Hepatocyte (in vitro differentiated cells): ENCODE data around the gene SETBP1. TPM values are rescaled to one million over a fixed set of nuclear protein-coding genes. Genes with fewer than 3 reads are reported as not detected.

Source experiments
- DNase-seq: peaks from one replicate; pipeline ENCODE4 v3.0.0-alpha.2; 2016; ENCODE audit warnings: low spot score
- H2AFZ ChIP-seq: fragments of 200-600 bp; sonication (generic); 2 replicates; pipeline ENCODE4 v1.6.0; 2016; ENCODE audit warnings: antibody characterized with exemption, mild to moderate bottlenecking
- H3K27ac ChIP-seq: fragments of 200-600 bp; sonication (generic); 2 replicates; pipeline ENCODE4 v1.5.1; 2016; ENCODE audit warnings: mild to moderate bottlenecking
- H3K27me3 ChIP-seq: fragments of 200-600 bp; sonication (generic); 2 replicates; pipeline ENCODE4 v1.6.1; 2016
- H3K36me3 ChIP-seq: fragments of 200-600 bp; sonication (generic); replicated peaks from 2 replicates; pipeline ENCODE4 v1.5.1; 2016; ENCODE audit warnings: low read depth; ENCODE audit not compliant: insufficient read depth
- H3K4me1 ChIP-seq: fragments of 200-600 bp; sonication (generic); 2 replicates; pipeline ENCODE4 v1.5.1; 2016; ENCODE audit warnings: mild to moderate bottlenecking, moderate library complexity; ENCODE audit not compliant: insufficient read depth
- H3K4me2 ChIP-seq: fragments of 200-600 bp; sonication (generic); 2 replicates; pipeline ENCODE4 v1.6.0; 2016
- H3K4me3 ChIP-seq: fragments of 200-600 bp; sonication (generic); 2 replicates; pipeline ENCODE4 v1.5.1; 2016; ENCODE audit warnings: mild to moderate bottlenecking
- H3K79me2 ChIP-seq: fragments of 200-600 bp; sonication (generic); 2 replicates; pipeline ENCODE4 v1.6.0; 2017; ENCODE audit warnings: mild to moderate bottlenecking
- H3K9me2 ChIP-seq: fragments of 200-600 bp; sonication (generic); replicated peaks from 2 replicates; pipeline ENCODE4 v1.6.0; 2017; ENCODE audit warnings: mild to moderate bottlenecking; ENCODE audit not compliant: insufficient read depth
- H3K9me3 ChIP-seq: fragments of 200-600 bp; sonication (generic); 2 replicates; pipeline ENCODE4 v1.5.1; 2016; ENCODE audit warnings: low read depth, mild to moderate bottlenecking
- H4K20me1 ChIP-seq: fragments of 200-600 bp; sonication (generic); 2 replicates; pipeline ENCODE4 v1.6.0; 2016; ENCODE audit warnings: mild to moderate bottlenecking; ENCODE audit not compliant: insufficient read depth, poor library complexity, severe bottlenecking
- EZH2 ChIP-seq: fragments of 200-600 bp; sonication (generic); IDR thresholded peaks from 2 replicates; pipeline ENCODE4 v1.6.1; 2016; ENCODE audit warnings: antibody characterized with exemption, mild to moderate bottlenecking, borderline replicate concordance
- EZH2phosphoT487 ChIP-seq: fragments of 200-600 bp; sonication (generic); IDR thresholded peaks from one replicate; pipeline ENCODE4 v1.6.1; 2018; ENCODE audit warnings: antibody characterized with exemption, mild to moderate bottlenecking, low read depth, moderate library complexity; ENCODE audit not compliant: unreplicated experiment, severe bottlenecking
- WGBS: methylation state at CpG from one replicate; pipeline ENCODE4 v1.1.6; 2016; ENCODE audit warnings: low lambda C conversion rate; ENCODE audit errors: missing lambda C conversion rate; 5-methylcytosine and 5-hydroxymethylcytosine counted together
- polyA plus RNA-seq: library from polyadenylated mRNA; unstranded; fragments of >200 nt; fragmentation: Nextera tagmentation; extraction: Ambion mirVana; gene quantifications from 2 replicates; pipeline ENCODE4 v1.2.1, GENCODE V29; 2016
- total RNA-seq: library from RNA; depleted of rRNA; stranded (reverse); fragments of >200 nt; gene quantifications from 2 replicates; pipeline ENCODE4 v1.2.3, GENCODE V29; 2014
- TF ChIP-seq, protein P1 (sequence below): fragments of 200-600 bp; sonication (generic); IDR thresholded peaks from 2 replicates; pipeline ENCODE4 v1.5.1; 2016; ENCODE audit warnings: antibody characterized with exemption, mild to moderate bottlenecking; ENCODE audit not compliant: poor library complexity

Gene SETBP1
- total and polyA plus RNA-seq, 2 experiments from 2014 or later = 10.3 to 21.1 TPM

DNA sequence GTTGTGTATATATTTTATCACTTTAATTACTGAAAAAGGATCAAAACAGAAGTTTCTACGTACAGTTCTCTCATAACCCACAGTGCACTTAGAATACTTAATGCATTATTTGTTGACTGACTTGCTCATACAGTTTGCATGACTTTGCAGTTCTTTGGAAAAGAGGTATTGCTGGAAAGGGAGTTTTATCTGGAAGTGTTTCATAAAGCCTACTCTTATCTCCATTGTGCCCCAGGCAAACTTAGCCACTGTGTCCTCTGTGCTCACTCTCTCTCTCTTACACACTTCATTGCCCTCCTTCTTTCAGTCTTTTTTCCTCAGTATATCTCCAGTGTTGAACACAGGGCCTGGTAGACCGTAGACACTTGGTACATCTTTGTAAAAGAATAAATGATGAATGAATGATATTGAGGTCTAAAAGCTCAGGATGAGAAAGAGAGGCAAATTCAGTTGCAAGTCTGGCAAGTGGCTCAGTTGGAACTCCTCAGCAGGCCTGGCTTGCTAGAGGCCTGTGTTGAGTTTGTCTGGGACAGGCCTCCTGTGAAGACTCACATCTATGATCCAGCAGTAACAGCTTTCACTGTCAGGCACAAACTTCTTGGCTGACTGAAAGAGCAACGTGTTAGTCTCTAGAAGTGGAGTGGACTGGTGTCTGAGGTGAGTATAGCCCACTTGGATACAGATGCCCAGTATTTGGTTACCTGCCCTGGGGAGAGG lies 56.1 kb downstream of the SETBP1 start:
- Histone ChIP-seq H3K27ac (peak overlapping the region; percentile 33), H3K4me3 (no peak overlapping the region), H3K27me3 (no peaks in the 10 kb centered on the region)

DNA sequence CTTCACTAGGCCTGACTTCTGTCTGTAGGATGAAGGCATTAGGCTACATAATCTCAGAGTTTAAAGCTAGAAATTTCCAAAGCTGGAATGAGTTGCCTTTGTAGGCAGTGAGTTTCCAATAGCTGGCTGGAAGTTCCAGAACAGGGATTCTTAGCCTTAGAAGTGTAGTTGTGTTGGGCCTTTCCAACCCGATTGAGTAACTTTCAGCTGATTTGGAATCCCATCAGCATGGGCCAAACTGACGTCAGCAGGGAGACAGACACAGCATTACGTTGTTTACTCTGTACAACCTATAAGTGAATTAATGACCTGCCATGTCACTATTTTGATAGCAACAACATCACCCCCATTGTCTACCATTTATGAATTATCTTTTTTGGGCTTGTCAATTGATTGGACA lies 56.9 kb downstream of the SETBP1 start:
- H4K20me1 ChIP-seq = peaks cover 1% of the 10 kb centered on the region
- no peak overlapping the region for H3K4me3 ChIP-seq
- DNase-seq = no peak
- H3K4me2 ChIP-seq = no peak overlapping the region
- H3K27ac ChIP-seq = no peak overlapping the region
- TF ChIP-seq, protein P1, sequence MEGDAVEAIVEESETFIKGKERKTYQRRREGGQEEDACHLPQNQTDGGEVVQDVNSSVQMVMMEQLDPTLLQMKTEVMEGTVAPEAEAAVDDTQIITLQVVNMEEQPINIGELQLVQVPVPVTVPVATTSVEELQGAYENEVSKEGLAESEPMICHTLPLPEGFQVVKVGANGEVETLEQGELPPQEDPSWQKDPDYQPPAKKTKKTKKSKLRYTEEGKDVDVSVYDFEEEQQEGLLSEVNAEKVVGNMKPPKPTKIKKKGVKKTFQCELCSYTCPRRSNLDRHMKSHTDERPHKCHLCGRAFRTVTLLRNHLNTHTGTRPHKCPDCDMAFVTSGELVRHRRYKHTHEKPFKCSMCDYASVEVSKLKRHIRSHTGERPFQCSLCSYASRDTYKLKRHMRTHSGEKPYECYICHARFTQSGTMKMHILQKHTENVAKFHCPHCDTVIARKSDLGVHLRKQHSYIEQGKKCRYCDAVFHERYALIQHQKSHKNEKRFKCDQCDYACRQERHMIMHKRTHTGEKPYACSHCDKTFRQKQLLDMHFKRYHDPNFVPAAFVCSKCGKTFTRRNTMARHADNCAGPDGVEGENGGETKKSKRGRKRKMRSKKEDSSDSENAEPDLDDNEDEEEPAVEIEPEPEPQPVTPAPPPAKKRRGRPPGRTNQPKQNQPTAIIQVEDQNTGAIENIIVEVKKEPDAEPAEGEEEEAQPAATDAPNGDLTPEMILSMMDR = no peak
- TF ChIP-seq EZH2phosphoT487 = no peak
- no peak for TF ChIP-seq EZH2
- no peaks in the 10 kb centered on the region for H3K9me2 ChIP-seq
- no peaks in the 10 kb centered on the region for H3K36me3 ChIP-seq
- no peak overlapping the region for H2AFZ ChIP-seq
- peaks cover 19% of the 10 kb centered on the region for H3K4me1 ChIP-seq
- 89% methylated on average over 3 of the region's 3 CpGs for WGBS
- no peaks in the 10 kb centered on the region for H3K27me3 ChIP-seq
- H3K79me2 ChIP-seq = peaks cover 60% of the 10 kb centered on the region
- H3K9me3 ChIP-seq = no peaks in the 10 kb centered on the region

More for the DNA sequence above, 56.1 kb downstream of the SETBP1 start:
- TF ChIP-seq EZH2 (no peak), EZH2phosphoT487 (no peak)
- TF ChIP-seq, protein P1 = no peak
- 63% methylated on average over 3 of the region's 3 CpGs for WGBS
- no peak overlapping the region for H3K4me2 ChIP-seq
- no peaks in the 10 kb centered on the region for H3K9me3 ChIP-seq
- DNase-seq = no peak
- peaks cover 21% of the 10 kb centered on the region for H3K4me1 ChIP-seq
- H3K79me2 ChIP-seq = peaks cover 58% of the 10 kb centered on the region
- H2AFZ ChIP-seq = no peak overlapping the region
- H3K36me3 ChIP-seq = no peaks in the 10 kb centered on the region
- peaks cover 4% of the 10 kb centered on the region for H4K20me1 ChIP-seq
- no peaks in the 10 kb centered on the region for H3K9me2 ChIP-seq

DNA sequence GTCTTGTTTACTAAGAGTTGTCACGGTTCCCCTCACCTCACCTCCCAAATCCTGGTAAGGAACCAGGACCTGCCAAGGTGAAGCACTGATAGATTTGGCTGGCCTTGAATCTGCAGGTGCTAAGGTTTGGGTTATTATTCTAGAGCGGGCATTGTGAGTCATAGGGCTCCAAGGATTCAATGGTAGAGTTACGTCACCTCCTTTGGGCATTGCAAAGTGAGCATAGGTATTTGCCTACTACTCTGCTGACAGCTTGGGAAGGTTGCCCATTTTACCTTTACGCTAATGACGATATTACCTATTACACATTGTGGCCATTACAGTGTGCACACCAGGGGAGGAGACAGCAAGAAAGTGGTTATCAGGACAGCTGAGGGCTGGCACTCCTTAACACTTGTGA lies 59.3 kb downstream of the SETBP1 start:
- H3K79me2 ChIP-seq = peaks cover 50% of the 10 kb centered on the region
- WGBS = 99% methylated on average over 5 of the region's 5 CpGs
- no peak overlapping the region for H3K4me3 ChIP-seq
- H3K27ac ChIP-seq = no peak overlapping the region
- no peaks in the 10 kb centered on the region for H4K20me1 ChIP-seq
- peaks cover 24% of the 10 kb centered on the region for H3K4me1 ChIP-seq
- no peaks in the 10 kb centered on the region for H3K9me2 ChIP-seq
- no peak overlapping the region for H2AFZ ChIP-seq
- DNase-seq = no peak
- H3K4me2 ChIP-seq = no peak overlapping the region
- H3K27me3 ChIP-seq = no peaks in the 10 kb centered on the region
- H3K36me3 ChIP-seq = no peaks in the 10 kb centered on the region
- TF ChIP-seq, protein P1 = no peak
- TF ChIP-seq EZH2 (no peak), EZH2phosphoT487 (no peak)
- no peaks in the 10 kb centered on the region for H3K9me3 ChIP-seq
